HG02885 (cell line): ENCODE measurements around the gene TTLL5.

Source experiments
- ATAC-seq: cut with Tn5 transposase; IDR thresholded peaks from one replicate; pipeline ENCODE4 v1.9.1; 2021; ENCODE audit warnings: mild to moderate bottlenecking; ENCODE audit not compliant: unreplicated experiment, poor library complexity

Gene TTLL5

GRCh38 chr14:75995372-75996041 is 334.5 kb downstream of the TTLL5 start:
- ATAC-seq = no peak

DNA sequence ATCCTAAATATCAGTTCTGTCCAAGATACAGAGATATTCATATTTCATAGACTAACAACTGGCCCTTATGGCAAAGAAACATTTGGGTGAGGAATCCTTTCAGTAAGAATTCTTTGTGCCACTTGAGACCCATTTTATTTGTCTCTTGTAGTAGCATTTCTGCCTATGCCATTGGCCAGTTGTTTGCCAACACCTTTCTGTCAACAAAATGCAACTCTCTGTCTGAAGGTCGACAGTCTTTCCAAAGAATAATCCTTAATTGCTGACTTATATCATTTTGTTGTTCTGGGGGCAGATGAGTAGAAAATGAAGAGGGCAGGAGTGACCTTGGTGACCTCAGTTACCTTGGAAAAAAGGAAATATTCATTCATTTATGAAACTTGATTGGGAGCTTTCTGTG is 335.4 kb downstream of the TTLL5 start:
- no peak for ATAC-seq

DNA sequence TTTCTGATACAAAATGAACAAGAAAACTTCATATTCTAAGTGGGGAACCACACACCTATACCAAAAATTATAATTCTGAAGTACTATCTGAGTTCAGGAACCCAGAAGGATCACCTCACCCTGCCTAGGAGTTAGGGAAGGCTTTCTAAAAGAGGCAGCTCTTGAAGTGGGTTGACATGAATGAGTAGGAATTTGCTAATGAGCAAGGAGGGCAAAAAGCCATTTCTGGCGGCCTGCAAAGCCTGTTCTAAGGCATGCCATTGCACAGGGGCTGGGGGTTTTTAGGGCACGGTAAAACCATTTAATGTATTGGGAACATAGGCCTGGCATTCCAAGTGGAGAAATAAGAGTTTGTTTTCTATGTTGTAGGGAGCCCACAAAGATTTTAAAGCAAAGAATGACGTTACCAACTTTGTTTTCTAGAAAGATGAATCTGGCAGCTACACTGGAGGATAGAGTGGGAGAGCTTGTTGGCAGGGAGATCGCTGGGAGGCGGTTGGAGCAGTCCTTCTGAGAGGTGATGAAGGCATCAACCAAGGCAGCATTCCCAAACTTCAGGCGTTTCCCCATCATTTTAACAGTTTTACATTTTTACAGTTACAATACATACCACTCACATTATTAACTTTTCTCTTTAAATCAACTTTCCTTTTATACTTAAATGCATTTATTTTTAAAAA is 338.6 kb downstream of the TTLL5 start:
- ATAC-seq = no peak

DNA sequence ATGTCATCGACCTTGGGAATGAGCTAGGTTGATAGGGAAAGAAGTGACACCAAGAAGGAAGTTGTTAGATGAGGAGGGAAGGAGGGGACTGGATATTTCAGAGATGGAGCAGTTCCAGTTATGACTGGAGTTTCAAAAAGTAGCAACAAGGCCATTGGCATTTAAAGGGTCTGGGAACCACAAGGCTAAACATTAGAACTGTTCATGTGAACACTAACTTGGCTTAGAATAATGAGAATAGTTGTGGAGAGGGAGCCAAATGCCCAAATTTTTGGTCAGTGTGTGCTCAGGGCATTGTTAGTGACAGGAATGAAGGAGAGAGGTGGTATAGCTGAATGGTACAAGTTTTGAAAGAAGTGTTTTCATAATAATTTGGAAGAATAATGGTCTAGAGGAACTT is 341.3 kb downstream of the TTLL5 start:
- ATAC-seq = no peak
